Measurements from ENCODE around the gene TGM4. TPM values are rescaled to one million over a fixed set of nuclear protein-coding genes. Genes with fewer than 3 reads are reported as not detected.

The TGM4 gene
- total and polyA plus RNA-seq, 2 experiments from 2014 or later, result 0.84 TPM; not detected in 1

- no peak for TF ChIP-seq CTCF (IDR thresholded peaks at IDR 0.05; ENCODE audit: low read depth, low read length)
- Histone ChIP-seq H3K27ac (peak overlapping the region; percentile 45), H3K9me3 (ENCODE audit: low read depth) (no peaks in the 10 kb centered on the region), H3K4me3 (no peak overlapping the region), H3K36me3 (no peaks in the 10 kb centered on the region), H3K4me1 (ENCODE audit: low read depth) (peaks cover 25% of the 10 kb centered on the region), H3K27me3 (no peaks in the 10 kb centered on the region)
- DNase-seq (ENCODE audit: low read depth in 1 of 2, low spot score in 1 of 2), result peak in 1 of 2 donors; percentile 81
Measured at GRCh38 chr3:44923632-44924456, 49.4 kb downstream of the TGM4 start.

- peak; percentile 3 for TF ChIP-seq CTCF (IDR thresholded peaks at IDR 0.05; ENCODE audit: low read depth, low read length)
- Histone ChIP-seq H3K27ac (no peak overlapping the region), H3K27me3 (no peaks in the 10 kb centered on the region), H3K9me3 (ENCODE audit: low read depth) (no peaks in the 10 kb centered on the region), H3K4me3 (no peak overlapping the region), H3K36me3 (no peaks in the 10 kb centered on the region), H3K4me1 (ENCODE audit: low read depth) (peaks cover 25% of the 10 kb centered on the region)
- peak in 1 of 2 donors; percentile 11 for DNase-seq (ENCODE audit: low read depth in 1 of 2, low spot score in 1 of 2)
Measured at GRCh38 chr3:44924457-44925084, 50.2 kb downstream of the TGM4 start.

GRCh38 chr3:44926172-44926571 lies 51.8 kb downstream of the TGM4 start:
- no peak for TF ChIP-seq CTCF (IDR thresholded peaks at IDR 0.05; ENCODE audit: low read depth, low read length)
- Histone ChIP-seq H3K36me3 (no peaks in the 10 kb centered on the region), H3K4me3 (no peak overlapping the region), H3K27ac (no peak overlapping the region), H3K27me3 (no peaks in the 10 kb centered on the region), H3K9me3 (ENCODE audit: low read depth) (no peaks in the 10 kb centered on the region), H3K4me1 (ENCODE audit: low read depth) (peaks cover 25% of the 10 kb centered on the region)
- DNase-seq (ENCODE audit: low read depth in 1 of 2, low spot score in 1 of 2), result no peak

GRCh38 chr3:44926921-44927320 lies 52.5 kb downstream of the TGM4 start:
- Histone ChIP-seq H3K4me1 (ENCODE audit: low read depth) (peaks cover 25% of the 10 kb centered on the region), H3K36me3 (no peaks in the 10 kb centered on the region), H3K27ac (no peak overlapping the region), H3K27me3 (no peaks in the 10 kb centered on the region), H3K4me3 (no peak overlapping the region), H3K9me3 (ENCODE audit: low read depth) (no peaks in the 10 kb centered on the region)
- peak in 1 of 2 donors; percentile 61 for DNase-seq (ENCODE audit: low read depth in 1 of 2, low spot score in 1 of 2)
- TF ChIP-seq CTCF (IDR thresholded peaks at IDR 0.05; ENCODE audit: low read depth, low read length), result no peak

GRCh38 chr3:44927371-44927770 lies 53.0 kb downstream of the TGM4 start:
- H3K36me3 ChIP-seq, result no peaks in the 10 kb centered on the region
- DNase-seq (ENCODE audit: low read depth in 1 of 2, low spot score in 1 of 2), result no peak
- no peaks in the 10 kb centered on the region for H3K27me3 ChIP-seq

More at GRCh38 chr3:44927371-44927770, 53.0 kb downstream of the TGM4 start:
- peaks cover 25% of the 10 kb centered on the region for H3K4me1 ChIP-seq (ENCODE audit: low read depth)
- no peak for TF ChIP-seq CTCF (IDR thresholded peaks at IDR 0.05; ENCODE audit: low read depth, low read length)
- H3K27ac ChIP-seq, result no peak overlapping the region
- H3K9me3 ChIP-seq (ENCODE audit: low read depth), result no peaks in the 10 kb centered on the region
- H3K4me3 ChIP-seq, result no peak overlapping the region

Data from cardiac muscle cell (in vitro differentiated cells and primary cell).